ENCODE results near the gene RAET1L.

GRCh38 chr6:150072201-150072600 is 46.9 kb upstream of the RAET1L start:
- no peak for TF ChIP-seq CTCF (IDR thresholded peaks at IDR 0.05)
- TF ChIP-seq POLR2A (IDR thresholded peaks at IDR 0.05) = no peak
